Right lobe of liver (tissue), 6 donors: ENCODE measurements around the gene GARIN5A. TPM values are rescaled to one million over a fixed set of nuclear protein-coding genes. Genes with fewer than 3 reads are reported as not detected.
A peak's percentile ranks its signal among the peaks of the same experiment; 100 is the strongest.

ENCODE experiments used
- ATAC-seq, 4 donors: fragments of 200-7000 bp; cut with Tn5 transposase; one replicate each; pipeline ENCODE4 v1.9.1; 2020; ENCODE audit warnings: mild to moderate bottlenecking in 4 of 4, moderate library complexity in 4 of 4
- DNase-seq, 3 donors: peaks; one replicate each; pipeline ENCODE4 v3.0.0-alpha.2; 2020
- H3K27ac ChIP-seq, 3 donors: fragments of 200-600 bp; one replicate each; pipeline ENCODE4 v1.8.0; 2022
- H3K27me3 ChIP-seq, 2 donors: fragments of 200-600 bp; one replicate each; pipeline ENCODE4 v1.8.0; 2022
- H3K36me3 ChIP-seq, 4 donors: fragments of 200-600 bp; sonication (generic) in 1 of 4; one replicate each; pipeline versions ENCODE4 v1.5.1 to v1.8.0; 2017 to 2022; ENCODE audit warnings: control low read depth in 1 of 4
- H3K4me1 ChIP-seq, 4 donors: fragments of 200-600 bp; sonication (generic) in 1 of 4; one replicate each; pipeline versions ENCODE4 v1.5.1 to v1.8.0; 2017 to 2022; ENCODE audit warnings: control low read depth in 1 of 4
- H3K4me3 ChIP-seq, 3 donors: fragments of 200-600 bp; one replicate each; pipeline ENCODE4 v1.8.0; 2022
- H3K9me3 ChIP-seq, 4 donors: fragments of 200-600 bp; sonication (generic) in 1 of 4; one replicate each; pipeline versions ENCODE4 v1.5.1 to v1.8.0; 2017 to 2022; ENCODE audit warnings: control low read depth in 1 of 4
- POLR2A ChIP-seq: fragments of 450-650 bp; IDR thresholded peaks from one replicate; pipeline ENCODE4 v1.6.1; 2017; ENCODE audit warnings: antibody characterized with exemption, mild to moderate bottlenecking
- WGBS: methylation state at CpG from one replicate; pipeline ENCODE4 v1.1.6; 2018; ENCODE audit warnings: low coverage, low lambda C conversion rate; ENCODE audit not compliant: insufficient coverage; ENCODE audit errors: missing lambda C conversion rate; 5-methylcytosine and 5-hydroxymethylcytosine counted together
- intact Hi-C, 2 donors: fragments of 100-400 bp; cut with DNase I; formaldehyde crosslinking; loops; one replicate each; pipeline versions ENCODE4 v1.11.2 to v1.14.1; 2022
- total RNA-seq, 6 experiments: library from RNA; depleted of rRNA in 2 of 6; stranded (reverse); fragments of >200 nt in 2 of 6; fragmentation: NEBNext Ultra II Directional in 3 of 6; extraction: Animal tissue kit (Norgen Biotek cat#: 25700) in 3 of 6; gene quantifications; one replicate each; pipeline versions ENCODE4 v1.1.0 to v1.2.4, GENCODE V29; 2016 to 2023
- TF ChIP-seq, protein P1 (sequence below), 4 donors: fragments of 200-600 bp in 3 of 4; fragments of 450-650 bp in 1 of 4; IDR thresholded peaks; one replicate each; pipeline versions ENCODE4 v1.5.1 to v1.8.0; 2016 to 2022; ENCODE audit warnings: antibody characterized with exemption in 4 of 4, mild to moderate bottlenecking in 2 of 4
- donor health status: DM: no; HTN: yes; CAD: no.
- donor health status: DM: no; HTN: no; CAD: no.
- donor health status: DM: no; HTN: no; CAD: no.
- donor health status: DM: no; HTN: yes; CAD: no.
- donor health status: DM: no; HTN: yes; CAD: no.

Gene GARIN5A
- total RNA-seq, 6 experiments from 2014 or later = 0.68 to 2.3 (median 1.5) TPM

DNA sequence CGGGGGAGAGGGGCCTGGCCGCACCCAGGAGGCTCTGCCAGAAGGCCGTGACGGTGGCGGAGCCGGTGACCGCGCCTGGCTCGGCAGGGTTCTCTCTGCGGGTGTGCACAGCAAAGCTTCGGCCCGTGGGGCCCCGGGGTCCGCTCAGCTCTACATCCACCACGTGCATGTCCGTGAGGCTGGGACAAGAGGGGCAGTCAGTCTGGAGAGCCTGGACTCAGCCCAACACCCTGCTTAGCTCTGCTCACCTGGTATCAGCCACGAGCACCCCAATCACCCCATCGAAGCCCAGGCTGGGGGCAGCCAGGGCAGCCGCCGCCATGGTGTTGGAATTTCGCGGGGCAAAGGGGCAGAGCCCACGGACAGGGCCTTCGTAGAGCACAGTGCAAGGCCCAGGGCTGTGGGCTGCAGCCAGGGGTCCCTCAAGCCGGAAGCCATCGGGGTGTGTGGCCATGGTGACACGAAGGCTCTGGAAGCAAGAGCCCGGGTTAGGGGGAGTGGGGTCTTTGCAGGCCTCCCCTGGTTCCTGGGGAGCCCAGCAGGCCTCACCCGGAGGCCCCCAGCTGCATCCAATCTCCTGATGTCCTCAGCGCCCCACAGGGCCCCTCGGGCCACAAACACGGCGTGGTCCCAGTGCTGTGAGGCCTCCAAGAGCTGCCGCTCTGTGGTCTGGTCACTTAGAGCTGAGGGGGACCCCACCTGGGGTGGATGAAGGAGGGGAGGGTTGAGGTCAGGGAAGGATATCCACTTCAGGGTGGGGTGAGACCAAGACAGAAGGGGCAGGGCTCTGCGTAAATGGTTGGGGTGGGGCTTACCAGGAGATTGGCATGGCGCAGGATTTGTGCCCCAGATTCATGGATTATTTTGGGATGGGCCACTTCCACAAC is 35.7 kb upstream of the GARIN5A start:
- Histone ChIP-seq H3K9me3 (no peaks in the 10 kb centered on the region), H3K36me3 (no peaks in the 10 kb centered on the region), H3K4me3 (peak overlapping the region; percentile 32 to 76 (median 72)), H3K27ac (peak overlapping the region in 2 of 3 donors; percentile 72 to 85), H3K27me3 (no peaks in the 10 kb centered on the region), H3K4me1 (peaks cover 0 to 17% (median 4%) of the 10 kb centered on the region in 4 donors)
- intact Hi-C loops = no loop called here
- no peak for TF ChIP-seq POLR2A
- TF ChIP-seq, protein P1, sequence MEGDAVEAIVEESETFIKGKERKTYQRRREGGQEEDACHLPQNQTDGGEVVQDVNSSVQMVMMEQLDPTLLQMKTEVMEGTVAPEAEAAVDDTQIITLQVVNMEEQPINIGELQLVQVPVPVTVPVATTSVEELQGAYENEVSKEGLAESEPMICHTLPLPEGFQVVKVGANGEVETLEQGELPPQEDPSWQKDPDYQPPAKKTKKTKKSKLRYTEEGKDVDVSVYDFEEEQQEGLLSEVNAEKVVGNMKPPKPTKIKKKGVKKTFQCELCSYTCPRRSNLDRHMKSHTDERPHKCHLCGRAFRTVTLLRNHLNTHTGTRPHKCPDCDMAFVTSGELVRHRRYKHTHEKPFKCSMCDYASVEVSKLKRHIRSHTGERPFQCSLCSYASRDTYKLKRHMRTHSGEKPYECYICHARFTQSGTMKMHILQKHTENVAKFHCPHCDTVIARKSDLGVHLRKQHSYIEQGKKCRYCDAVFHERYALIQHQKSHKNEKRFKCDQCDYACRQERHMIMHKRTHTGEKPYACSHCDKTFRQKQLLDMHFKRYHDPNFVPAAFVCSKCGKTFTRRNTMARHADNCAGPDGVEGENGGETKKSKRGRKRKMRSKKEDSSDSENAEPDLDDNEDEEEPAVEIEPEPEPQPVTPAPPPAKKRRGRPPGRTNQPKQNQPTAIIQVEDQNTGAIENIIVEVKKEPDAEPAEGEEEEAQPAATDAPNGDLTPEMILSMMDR (IDR thresholded peaks at IDR 0.05) = no peak
- DNase-seq (peak in 1 of 3 donors; percentile 64), ATAC-seq (no peak)
- 80% methylated on average over 8 of the region's 36 CpGs for whole genome bisulfite sequencing

DNA sequence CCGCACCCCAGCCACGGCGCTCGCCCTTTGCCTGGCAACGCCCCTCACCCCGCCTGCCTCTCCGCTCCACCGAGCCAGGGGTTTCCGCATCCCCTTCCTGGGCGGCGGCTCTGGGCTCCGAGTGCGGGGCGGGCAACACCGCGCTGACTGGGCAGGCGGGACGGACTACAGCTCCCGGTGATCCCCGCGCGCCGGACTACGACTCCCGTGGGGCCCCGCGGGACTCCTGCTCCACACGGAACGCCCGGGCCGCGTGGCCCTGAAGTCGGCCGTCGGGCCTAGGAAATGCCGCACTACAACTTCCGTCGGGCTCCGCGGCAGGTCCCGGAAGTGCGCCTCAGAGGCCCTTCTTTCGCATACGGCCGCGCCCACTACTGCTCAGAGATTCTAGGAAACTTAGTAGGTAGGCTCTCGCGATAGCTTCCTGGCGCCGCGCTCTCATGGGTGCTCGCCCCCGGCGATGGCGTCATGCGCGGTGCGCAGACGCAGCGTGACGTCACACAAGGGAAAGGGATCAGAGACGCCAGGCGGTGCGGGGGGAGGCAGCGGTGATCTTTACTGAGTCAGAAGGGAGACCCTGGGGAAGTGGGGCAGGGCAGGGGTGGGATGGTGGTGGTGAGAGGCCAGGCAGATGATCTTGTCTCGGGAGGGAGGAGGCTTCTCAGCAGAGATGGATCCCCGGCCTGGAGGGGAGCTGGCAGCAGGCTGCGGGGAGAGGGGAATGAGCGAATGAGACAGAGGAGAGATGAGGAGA is 34.6 kb upstream of the GARIN5A start, which contains the start of gene JOSD2:
TSS of gene JOSD2 (minus strand) at position 123 of the 754 bp plus-strand sequence. CDS start 760 bp downstream, outside the sequence.
- Histone ChIP-seq H3K4me1 (peaks cover 0 to 17% (median 4%) of the 10 kb centered on the region in 4 donors), H3K9me3 (no peaks in the 10 kb centered on the region), H3K36me3 (no peaks in the 10 kb centered on the region), H3K27ac (peak within 1 kb of the TSS; percentile 44 to 72 (median 47)), H3K27me3 (no peaks in the 10 kb centered on the region), H3K4me3 (peak within 1 kb of the TSS; percentile 65 to 76 (median 72))
- intact Hi-C loops = no loop called here
- peak; percentile 89 to 93 (median 91) for ATAC-seq
- DNase-seq = peak; percentile 98 to 99 (median 99)
- WGBS = 2% methylated on average over 37 of the region's 69 CpGs
- TF ChIP-seq, protein P1 (IDR thresholded peaks at IDR 0.05) = no peak
- TF ChIP-seq POLR2A = peak; percentile 68

DNA sequence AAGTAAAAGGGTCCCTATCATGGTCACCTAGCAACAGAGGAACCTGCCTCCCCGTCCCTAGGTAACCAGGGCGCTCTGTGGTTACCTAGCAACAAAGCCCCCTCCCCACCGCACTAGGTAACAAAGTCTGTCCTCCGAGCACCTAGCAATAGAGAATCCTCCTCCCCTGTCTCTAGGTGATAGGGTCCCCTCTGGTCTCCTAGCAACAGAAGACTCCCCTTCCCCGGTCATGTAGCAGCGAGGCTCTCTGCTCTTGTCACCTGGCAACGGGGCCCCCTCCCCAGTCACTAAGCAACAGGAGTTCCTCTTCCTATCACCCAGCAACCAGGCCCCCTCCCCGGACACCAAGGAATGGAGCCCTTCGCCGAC is 34.0 kb upstream of the GARIN5A start:
- Histone ChIP-seq H3K4me3 (peak overlapping the region; percentile 65 to 76 (median 72)), H3K4me1 (peaks cover 0 to 17% (median 4%) of the 10 kb centered on the region in 4 donors), H3K36me3 (no peaks in the 10 kb centered on the region), H3K9me3 (no peaks in the 10 kb centered on the region), H3K27me3 (no peaks in the 10 kb centered on the region), H3K27ac (peak overlapping the region in 2 of 3 donors; percentile 41 to 72)
- intact Hi-C loops = no loop called here
- WGBS = 5% methylated on average over 8 of the region's 10 CpGs
- TF ChIP-seq, protein P1 (IDR thresholded peaks at IDR 0.05) = no peak
- no peak for TF ChIP-seq POLR2A
- DNase-seq (no peak), ATAC-seq (no peak)

DNA sequence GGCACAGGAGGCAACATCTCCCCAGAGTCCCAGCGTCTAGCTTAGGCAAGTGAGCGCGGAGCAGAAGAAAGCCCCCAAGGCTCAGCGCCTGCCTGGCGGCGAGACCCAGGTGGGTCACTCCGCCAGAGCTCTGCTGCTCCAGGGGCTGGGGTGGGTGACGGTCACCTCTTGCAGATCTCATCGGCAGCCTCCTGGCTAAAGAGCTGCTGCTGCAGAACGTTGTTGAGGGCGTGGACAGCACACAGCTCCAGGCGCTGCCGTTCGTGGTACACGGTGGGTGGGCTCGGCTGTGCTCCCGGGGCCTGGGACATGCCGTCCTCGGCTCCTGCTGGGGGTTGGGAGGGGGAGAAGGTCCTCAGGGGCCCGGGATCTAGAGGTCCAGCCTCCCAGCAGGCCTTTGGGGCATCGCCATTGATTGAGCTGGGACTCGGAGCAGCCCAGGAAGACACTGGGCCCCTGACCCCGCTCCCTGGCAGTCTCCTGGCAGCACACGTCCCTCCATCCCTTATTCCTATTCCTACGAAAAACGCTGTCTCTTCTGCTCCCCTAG is 33.5 kb upstream of the GARIN5A start:
- TF ChIP-seq POLR2A = no peak
- Histone ChIP-seq H3K4me3 (peak overlapping the region; percentile 65 to 76 (median 72)), H3K9me3 (no peaks in the 10 kb centered on the region), H3K36me3 (no peaks in the 10 kb centered on the region), H3K4me1 (peaks cover 0 to 17% (median 4%) of the 10 kb centered on the region in 4 donors), H3K27me3 (no peaks in the 10 kb centered on the region), H3K27ac (no peak overlapping the region)
- ATAC-seq (no peak), DNase-seq (peak in 1 of 3 donors; percentile 60)
- intact Hi-C loops = no loop called here
- 50% methylated on average over 4 of the region's 26 CpGs for WGBS
